Retinal pigment epithelial cell (primary cell): ENCODE data around the gene TMEM273.

Source experiments
- DNase-seq: peaks from one replicate; pipeline ENCODE4 v3.0.0-alpha.2; 2010; ENCODE audit warnings: low read depth
- H3K4me3 ChIP-seq: 2 replicates; pipeline ENCODE4 v1.5.1; 2011; ENCODE audit warnings: mild to moderate bottlenecking, low read length, control low read depth, moderate library complexity
- CTCF ChIP-seq: conservative IDR thresholded peaks from 2 replicates; pipeline ENCODE4 v1.5.1; 2011; ENCODE audit warnings: low read depth, low read length, control low read depth, inconsistent platforms

TMEM273 gene

GRCh38 chr10:49227406-49227805 is 39.2 kb upstream of the TMEM273 start:
- no peak for DNase-seq
- no peak for TF ChIP-seq CTCF
- no peak overlapping the region for H3K4me3 ChIP-seq

- DNase-seq, result no peak
- H3K4me3 ChIP-seq, result no peak overlapping the region
- TF ChIP-seq CTCF, result no peak
These were observed 38.4 kb upstream of the TMEM273 start for GRCh38 chr10:49226594-49226993.

GRCh38 chr10:49225218-49225876 is 37.2 kb upstream of the TMEM273 start:
- DNase-seq, result no peak
- H3K4me3 ChIP-seq, result no peak overlapping the region
- no peak for TF ChIP-seq CTCF

- TF ChIP-seq CTCF, result no peak
- DNase-seq, result no peak
- no peak overlapping the region for H3K4me3 ChIP-seq
These were observed 35.0 kb upstream of the TMEM273 start for GRCh38 chr10:49223205-49223604.

GRCh38 chr10:49222170-49222569 is 34.0 kb upstream of the TMEM273 start:
- DNase-seq, result no peak
- TF ChIP-seq CTCF, result no peak
- no peak overlapping the region for H3K4me3 ChIP-seq

GRCh38 chr10:49220679-49221078 is 32.5 kb upstream of the TMEM273 start:
- H3K4me3 ChIP-seq, result no peak overlapping the region
- no peak for DNase-seq
- no peak for TF ChIP-seq CTCF

- no peak overlapping the region for H3K4me3 ChIP-seq
- DNase-seq, result no peak
- no peak for TF ChIP-seq CTCF
These were observed 31.8 kb upstream of the TMEM273 start for GRCh38 chr10:49220031-49220430.
